Natural killer cell (primary cell): Measurements from ENCODE around the gene MAP1LC3B2. TPM values are rescaled to one million over a fixed set of nuclear protein-coding genes. Genes with fewer than 3 reads are reported as not detected.

Experiments used
- ATAC-seq, 3 donors: fragments of 150-1000 bp in 2 of 3; fragments of 200-7000 bp in 1 of 3; cut with Tn5 transposase; 1 replicate in 1 of 3; 2 replicates in 2 of 3; pipeline ENCODE4 v1.10.0; 2021; ENCODE audit warnings: mild to moderate bottlenecking in 2 of 3, moderate library complexity in 2 of 3
- DNase-seq, 2 donors: peaks; one replicate each; pipeline versions ENCODE4 v3.0.0 to v3.0.0-alpha.2; 2013 to 2021; ENCODE audit warnings: mixed read lengths in 1 of 2
- H3K27ac ChIP-seq: one replicate; pipeline ENCODE4 v1.5.1; 2013; ENCODE audit warnings: mild to moderate bottlenecking, low read length
- H3K27me3 ChIP-seq: one replicate; pipeline ENCODE4 v1.6.1; 2013; ENCODE audit warnings: low read length; ENCODE audit not compliant: control insufficient read depth, insufficient read depth
- H3K36me3 ChIP-seq: one replicate; pipeline ENCODE4 v1.6.1; 2013; ENCODE audit warnings: low read length; ENCODE audit not compliant: control insufficient read depth, insufficient read depth
- H3K4me1 ChIP-seq: one replicate; pipeline ENCODE4 v1.6.1; 2013; ENCODE audit warnings: low read length; ENCODE audit not compliant: control insufficient read depth, insufficient read depth
- H3K4me3 ChIP-seq: one replicate; pipeline ENCODE4 v1.5.1; 2013; ENCODE audit warnings: low read length
- H3K9me3 ChIP-seq: one replicate; pipeline ENCODE4 v1.6.1; 2013; ENCODE audit warnings: low read length; ENCODE audit not compliant: control insufficient read depth, insufficient read depth
- H3K27ac Mint-ChIP-seq, 2 donors: one replicate each; pipeline ENCODE4 v1.8.0; 2022; ENCODE audit warnings: mild to moderate bottlenecking in 2 of 2, mixed read lengths in 2 of 2, moderate library complexity in 1 of 2
- H3K27me3 Mint-ChIP-seq, 2 donors: one replicate each; pipeline ENCODE4 v1.8.0; 2022; ENCODE audit warnings: low read depth in 2 of 2, mixed read lengths in 2 of 2
- H3K36me3 Mint-ChIP-seq: one replicate; pipeline ENCODE4 v1.8.0; 2022; ENCODE audit warnings: mixed read lengths
- H3K4me1 Mint-ChIP-seq, 2 donors: one replicate each; pipeline ENCODE4 v1.8.0; 2022; ENCODE audit warnings: mixed read lengths in 2 of 2
- H3K4me3 Mint-ChIP-seq: one replicate; pipeline ENCODE4 v1.8.0; 2022; ENCODE audit warnings: mild to moderate bottlenecking, moderate library complexity, mixed read lengths
- H3K9me3 Mint-ChIP-seq, 2 donors: one replicate each; pipeline ENCODE4 v1.8.0; 2022; ENCODE audit warnings: mixed read lengths in 2 of 2
- CTCF ChIP-seq: fragments of 200-600 bp; IDR thresholded peaks from one replicate; pipeline ENCODE4 v1.8.0; 2022; ENCODE audit warnings: antibody characterized with exemption
- WGBS: methylation state at CpG from one replicate; pipeline ENCODE4 v1.1.7; 2013; ENCODE audit warnings: missing lambda C conversion rate; ENCODE audit not compliant: insufficient coverage; 5-methylcytosine and 5-hydroxymethylcytosine counted together
- intact Hi-C: fragments of 100-400 bp; cut with micrococcal nuclease; formaldehyde crosslinking; loops from one replicate; pipeline ENCODE4 v1.14.2; 2022
- total RNA-seq, 4 donors: library from RNA; stranded (reverse); fragments of 120-200 nt in 1 of 4; gene quantifications; one replicate each; pipeline versions ENCODE4 v1.2.3 to v1.2.4, GENCODE V29; 2013 to 2022

Gene MAP1LC3B2
- total RNA-seq, 3 donors from 2014 or later (not counting 1 experiment from before 2014, with no cell fraction given) = 1.5 to 3.7 (median 3.3) TPM

GRCh38 chr12:116595186-116595585 lies 36.0 kb downstream of the MAP1LC3B2 start:
- Histone ChIP-seq H3K36me3 (no peaks in the 10 kb centered on the region), H3K4me1 (peaks cover 31% of the 10 kb centered on the region), H3K4me3 (no peak overlapping the region), H3K27me3 (no peaks in the 10 kb centered on the region), H3K27ac (no peak overlapping the region), H3K9me3 (no peaks in the 10 kb centered on the region)
- WGBS = 0% methylated on average over 1 of the region's 1 CpG
- no peak overlapping the region for H3K27ac Mint-ChIP-seq
- H3K36me3 Mint-ChIP-seq = no peaks in the 10 kb centered on the region
- no peak overlapping the region for H3K4me3 Mint-ChIP-seq
- no peak for ATAC-seq
- H3K27me3 Mint-ChIP-seq = peaks cover 0 to 10% of the 10 kb centered on the region in 2 donors
- peaks cover 8 to 10% of the 10 kb centered on the region in 2 donors for H3K4me1 Mint-ChIP-seq
- no peaks in the 10 kb centered on the region for H3K9me3 Mint-ChIP-seq
- no peak for TF ChIP-seq CTCF
- no peak for DNase-seq
- intact Hi-C loops = no loop called here

- Mint-ChIP-seq H3K4me1 (peaks cover 8 to 10% of the 10 kb centered on the region in 2 donors), H3K27ac (no peak overlapping the region), H3K9me3 (no peaks in the 10 kb centered on the region), H3K4me3 (no peak overlapping the region), H3K36me3 (no peaks in the 10 kb centered on the region), H3K27me3 (peaks cover 0 to 10% of the 10 kb centered on the region in 2 donors)
- Histone ChIP-seq H3K9me3 (no peaks in the 10 kb centered on the region), H3K4me3 (no peak overlapping the region), H3K27me3 (no peaks in the 10 kb centered on the region), H3K4me1 (peaks cover 31% of the 10 kb centered on the region), H3K27ac (no peak overlapping the region), H3K36me3 (no peaks in the 10 kb centered on the region)
- no peak for DNase-seq
- ATAC-seq = no peak
- TF ChIP-seq CTCF = no peak
- intact Hi-C loops = no loop called here
These were observed 36.5 kb downstream of the MAP1LC3B2 start for GRCh38 chr12:116595672-116596071.

- intact Hi-C loops = no loop called here
These were observed 38.7 kb downstream of the MAP1LC3B2 start for GRCh38 chr12:116597886-116598285.

More at GRCh38 chr12:116597886-116598285, 38.7 kb downstream of the MAP1LC3B2 start:
- no peaks in the 10 kb centered on the region for H3K9me3 ChIP-seq
- 92% methylated on average over 1 of the region's 1 CpG for WGBS
- peaks cover 24% of the 10 kb centered on the region for H3K4me1 ChIP-seq
- no peak overlapping the region for H3K4me3 ChIP-seq
- H3K4me3 Mint-ChIP-seq = no peak overlapping the region
- H3K36me3 Mint-ChIP-seq = no peaks in the 10 kb centered on the region
- no peak overlapping the region for H3K27ac Mint-ChIP-seq
- H3K27me3 Mint-ChIP-seq = peaks cover 0 to 10% of the 10 kb centered on the region in 2 donors
- H3K36me3 ChIP-seq = no peaks in the 10 kb centered on the region
- H3K27me3 ChIP-seq = no peaks in the 10 kb centered on the region
- ATAC-seq (no peak), DNase-seq (no peak)
- H3K27ac ChIP-seq = no peak overlapping the region
- peaks cover 8 to 10% of the 10 kb centered on the region in 2 donors for H3K4me1 Mint-ChIP-seq
- no peak for TF ChIP-seq CTCF
- no peaks in the 10 kb centered on the region for H3K9me3 Mint-ChIP-seq
